H9 (cell line): ENCODE data around the gene SMIM3. TPM values are rescaled to one million over a fixed set of nuclear protein-coding genes. Genes with fewer than 3 reads are reported as not detected.

Source experiments
- DNase-seq: peaks from one replicate; pipeline ENCODE4 v3.0.0-alpha.2; 2017
- H2AFZ ChIP-seq: one replicate; pipeline ENCODE4 v1.6.1; 2013; ENCODE audit warnings: mild to moderate bottlenecking, low read length, control low read depth, moderate library complexity
- H2AK5ac ChIP-seq: 2 replicates; pipeline ENCODE4 v1.6.1; 2013; ENCODE audit warnings: low read length, control low read depth, mixed read lengths; ENCODE audit not compliant: insufficient read length
- H2BK120ac ChIP-seq: one replicate; pipeline ENCODE4 v1.6.1; 2013; ENCODE audit warnings: low read depth, mild to moderate bottlenecking, low read length, control low read depth, inconsistent platforms; ENCODE audit not compliant: poor library complexity, severe bottlenecking
- H2BK12ac ChIP-seq: 2 replicates; pipeline ENCODE4 v1.6.1; 2013; ENCODE audit warnings: low read length, control low read depth, mixed read lengths, low read depth; ENCODE audit not compliant: insufficient read length
- H2BK15ac ChIP-seq: 2 replicates; pipeline ENCODE4 v1.6.1; 2013; ENCODE audit warnings: low read depth, low read length, control low read depth
- H2BK20ac ChIP-seq: one replicate; pipeline ENCODE4 v1.6.1; 2013; ENCODE audit warnings: low read depth, mild to moderate bottlenecking, low read length, control low read depth, inconsistent platforms; ENCODE audit not compliant: poor library complexity, severe bottlenecking
- H2BK5ac ChIP-seq: 2 replicates; pipeline ENCODE4 v1.6.1; 2013; ENCODE audit warnings: low read length, control low read depth, mixed read lengths; ENCODE audit not compliant: insufficient read length
- H3K14ac ChIP-seq: 2 replicates; pipeline ENCODE4 v1.6.1; 2013; ENCODE audit warnings: low read length, control low read depth; ENCODE audit not compliant: insufficient read depth
- H3K18ac ChIP-seq: 2 replicates; pipeline ENCODE4 v1.6.1; 2013; ENCODE audit warnings: low read depth, mild to moderate bottlenecking, mixed read lengths, low read length, control low read depth; ENCODE audit not compliant: insufficient read length
- H3K23ac ChIP-seq: 2 replicates; pipeline ENCODE4 v1.6.1; 2013; ENCODE audit warnings: low read length, control low read depth, mixed read lengths, low read depth; ENCODE audit not compliant: insufficient read length
- H3K23me2 ChIP-seq: 2 replicates; pipeline ENCODE4 v1.6.1; 2013; ENCODE audit warnings: low read depth, mild to moderate bottlenecking, mixed read lengths, low read length, control low read depth; ENCODE audit not compliant: insufficient read length, poor library complexity, severe bottlenecking
- H3K27ac ChIP-seq: 2 replicates; pipeline ENCODE4 v1.5.1; 2013; ENCODE audit warnings: low read length, control low read depth, mixed read lengths, low read depth; ENCODE audit not compliant: insufficient read length
- H3K27me3 ChIP-seq: 2 replicates; pipeline ENCODE4 v1.6.1; 2013; ENCODE audit warnings: low read length, control low read depth, inconsistent platforms; ENCODE audit not compliant: insufficient read depth
- H3K4ac ChIP-seq: 2 replicates; pipeline ENCODE4 v1.6.1; 2013; ENCODE audit warnings: low read depth, mild to moderate bottlenecking, control low read depth, inconsistent platforms, low read length, moderate library complexity
- H3K4me1 ChIP-seq: 2 replicates; pipeline ENCODE4 v1.6.1; 2013; ENCODE audit warnings: low read length, control low read depth, inconsistent platforms; ENCODE audit not compliant: insufficient read depth
- H3K4me2 ChIP-seq: 2 replicates; pipeline ENCODE4 v1.6.1; 2013; ENCODE audit warnings: low read length, control low read depth, mixed read lengths; ENCODE audit not compliant: insufficient read length, insufficient read depth
- H3K56ac ChIP-seq: 2 replicates; pipeline ENCODE4 v1.6.1; 2013; ENCODE audit warnings: low read depth, mild to moderate bottlenecking, mixed read lengths, low read length, control low read depth; ENCODE audit not compliant: insufficient read length
- H3K79me1 ChIP-seq: 2 replicates; pipeline ENCODE4 v1.6.1; 2013; ENCODE audit warnings: low read depth, mild to moderate bottlenecking, moderate library complexity, low read length, control low read depth, inconsistent platforms; ENCODE audit not compliant: insufficient read depth, poor library complexity, severe bottlenecking
- H3K79me2 ChIP-seq: 2 replicates; pipeline ENCODE4 v1.6.1; 2013; ENCODE audit warnings: low read length, control low read depth, inconsistent platforms; ENCODE audit not compliant: insufficient read depth
- H3K9ac ChIP-seq: 2 replicates; pipeline ENCODE4 v1.6.1; 2013; ENCODE audit warnings: low read length, control low read depth, mixed read lengths; ENCODE audit not compliant: insufficient read length; ENCODE audit errors: extremely low read depth
- H3K9me3 ChIP-seq: one replicate; pipeline ENCODE4 v1.6.1; 2013; ENCODE audit warnings: low read depth, low read length, inconsistent platforms; ENCODE audit not compliant: control insufficient read depth
- H3T11ph ChIP-seq: one replicate; pipeline ENCODE4 v1.6.1; 2013; ENCODE audit warnings: mild to moderate bottlenecking, low read length, control low read depth, inconsistent platforms
- H4K20me1 ChIP-seq: one replicate; pipeline ENCODE4 v1.6.1; 2013; ENCODE audit not compliant: control insufficient read depth, insufficient read length, insufficient read depth
- H4K5ac ChIP-seq: 2 replicates; pipeline ENCODE4 v1.6.1; 2013; ENCODE audit warnings: low read depth, mild to moderate bottlenecking, mixed read lengths, low read length, control low read depth; ENCODE audit not compliant: insufficient read length
- H4K8ac ChIP-seq: replicated peaks from 2 replicates; pipeline ENCODE4 v1.6.1; 2013; ENCODE audit warnings: low read length, control low read depth, mixed read lengths, low read depth; ENCODE audit not compliant: insufficient read length
- H4K91ac ChIP-seq: 2 replicates; pipeline ENCODE4 v1.6.1; 2013; ENCODE audit warnings: low read depth, mild to moderate bottlenecking, moderate library complexity, mixed read lengths, low read length, control low read depth; ENCODE audit not compliant: insufficient read length
- H3K27ac Mint-ChIP-seq, 3 experiments: 2 replicates in 2 of 3; 3 replicates in 1 of 3; pipeline ENCODE4 v1.8.0; 2020 to 2021; ENCODE audit warnings: mixed read lengths in 3 of 3, mild to moderate bottlenecking in 1 of 3, moderate library complexity in 1 of 3
- H3K27me3 Mint-ChIP-seq: 2 replicates; pipeline ENCODE4 v1.8.0; 2021; ENCODE audit warnings: low read depth, mild to moderate bottlenecking, moderate library complexity, mixed read lengths
- H3K36me3 Mint-ChIP-seq, 3 experiments: 2 replicates in 2 of 3; 3 replicates in 1 of 3; pipeline ENCODE4 v1.8.0; 2020 to 2021; ENCODE audit warnings: low read depth in 3 of 3, mixed read lengths in 3 of 3; ENCODE audit not compliant: insufficient read depth in 1 of 3
- H3K4me1 Mint-ChIP-seq, 2 experiments: 2 replicates each; pipeline ENCODE4 v1.8.0; 2020; ENCODE audit warnings: mixed read lengths in 2 of 2
- H3K4me3 Mint-ChIP-seq, 2 experiments: 2 replicates in 1 of 2; 3 replicates in 1 of 2; pipeline ENCODE4 v1.8.0; 2020 to 2021; ENCODE audit warnings: mild to moderate bottlenecking in 2 of 2, mixed read lengths in 2 of 2, moderate library complexity in 1 of 2
- H3K9me3 Mint-ChIP-seq, 2 experiments: 2 replicates in 1 of 2; 3 replicates in 1 of 2; pipeline ENCODE4 v1.8.0; 2020; ENCODE audit warnings: mild to moderate bottlenecking in 2 of 2, mixed read lengths in 2 of 2, moderate library complexity in 1 of 2
- WGBS: extraction: QIAGEN DNeasy Blood & Tissue Kit; methylation state at CpG from one replicate; pipeline ENCODE4 v1.1.7; 2013; ENCODE audit warnings: missing lambda C conversion rate, low lambda C conversion rate, mixed read lengths; ENCODE audit not compliant: insufficient read length; ENCODE audit errors: extremely low coverage; 5-methylcytosine and 5-hydroxymethylcytosine counted together
- total RNA-seq: library from RNA; stranded (reverse); gene quantifications from 2 replicates; pipeline ENCODE4 v1.2.1, GENCODE V29; 2021
- TF ChIP-seq, protein P1 (sequence below): fragments of 200-600 bp; sonication (generic); conservative IDR thresholded peaks from 3 replicates; pipeline ENCODE4 v1.8.0; 2021; ENCODE audit warnings: antibody characterized with exemption, mild to moderate bottlenecking

SMIM3 gene
- total RNA-seq, 1 experiment from 2014 or later, result 42.0 TPM

DNA sequence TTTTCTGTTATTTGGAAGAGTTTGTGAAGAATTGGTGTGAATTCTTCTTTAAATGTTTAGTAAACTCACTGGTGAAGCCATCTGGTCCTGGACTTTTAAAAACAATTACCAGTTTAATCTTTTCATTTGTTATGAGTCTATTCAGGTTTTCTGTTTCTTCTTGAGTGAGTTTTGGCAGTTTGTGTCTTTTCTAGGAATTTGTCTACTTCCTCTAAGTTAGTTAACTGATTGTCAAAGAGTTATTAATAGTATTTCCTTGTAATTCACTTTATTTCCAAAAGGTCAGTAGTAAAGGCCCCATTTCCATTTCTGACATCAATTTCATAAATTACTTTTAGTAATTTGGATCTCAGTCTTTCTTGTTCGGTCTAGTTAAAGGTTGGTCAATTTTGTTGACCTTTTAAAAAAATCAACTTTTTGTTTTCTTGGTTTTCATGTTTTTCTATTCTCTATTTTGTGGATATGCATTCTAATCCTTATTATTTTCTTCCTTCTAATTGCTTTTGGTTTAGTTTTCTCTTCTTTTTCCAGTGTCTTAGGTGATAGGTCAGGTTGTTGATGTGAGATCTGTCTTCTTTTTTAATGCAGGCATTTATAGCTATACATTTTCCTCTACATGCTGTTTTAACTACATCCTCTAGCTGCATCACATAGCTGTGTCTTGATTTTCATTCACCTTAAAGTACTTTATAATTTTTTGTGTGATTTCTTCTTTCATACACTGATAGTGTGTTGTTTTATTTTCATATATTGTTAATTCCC is 7.3 kb upstream of the SMIM3 start:
- Histone ChIP-seq H3K14ac (no peak overlapping the region), H3K4ac (no peak overlapping the region), H2BK5ac (no peak overlapping the region), H3K27ac (no peak overlapping the region), H2BK15ac (no peak overlapping the region), H2BK120ac (no peak overlapping the region), H3K18ac (no peak overlapping the region), H3K23ac (no peak overlapping the region), H3K4me2 (no peak overlapping the region), H3K9me3 (no peaks in the 10 kb centered on the region), H2BK12ac (no peak overlapping the region), H3K56ac (no peak overlapping the region), H2AK5ac (no peak overlapping the region), H3K9ac (no peak overlapping the region), H4K20me1 (no peaks in the 10 kb centered on the region), H3K79me2 (no peaks in the 10 kb centered on the region), H4K91ac (no peak overlapping the region), H3K27me3 (no peaks in the 10 kb centered on the region), H3K79me1 (no peaks in the 10 kb centered on the region), H4K8ac (no peak overlapping the region), H2BK20ac (no peak overlapping the region), H3K4me1 (no peaks in the 10 kb centered on the region), H3K23me2 (no peaks in the 10 kb centered on the region), H2AFZ (no peak overlapping the region), H3T11ph (no peak overlapping the region), H4K5ac (no peak overlapping the region)
- TF ChIP-seq, protein P1, sequence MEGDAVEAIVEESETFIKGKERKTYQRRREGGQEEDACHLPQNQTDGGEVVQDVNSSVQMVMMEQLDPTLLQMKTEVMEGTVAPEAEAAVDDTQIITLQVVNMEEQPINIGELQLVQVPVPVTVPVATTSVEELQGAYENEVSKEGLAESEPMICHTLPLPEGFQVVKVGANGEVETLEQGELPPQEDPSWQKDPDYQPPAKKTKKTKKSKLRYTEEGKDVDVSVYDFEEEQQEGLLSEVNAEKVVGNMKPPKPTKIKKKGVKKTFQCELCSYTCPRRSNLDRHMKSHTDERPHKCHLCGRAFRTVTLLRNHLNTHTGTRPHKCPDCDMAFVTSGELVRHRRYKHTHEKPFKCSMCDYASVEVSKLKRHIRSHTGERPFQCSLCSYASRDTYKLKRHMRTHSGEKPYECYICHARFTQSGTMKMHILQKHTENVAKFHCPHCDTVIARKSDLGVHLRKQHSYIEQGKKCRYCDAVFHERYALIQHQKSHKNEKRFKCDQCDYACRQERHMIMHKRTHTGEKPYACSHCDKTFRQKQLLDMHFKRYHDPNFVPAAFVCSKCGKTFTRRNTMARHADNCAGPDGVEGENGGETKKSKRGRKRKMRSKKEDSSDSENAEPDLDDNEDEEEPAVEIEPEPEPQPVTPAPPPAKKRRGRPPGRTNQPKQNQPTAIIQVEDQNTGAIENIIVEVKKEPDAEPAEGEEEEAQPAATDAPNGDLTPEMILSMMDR, result no peak
- Mint-ChIP-seq H3K36me3 (no peaks in the 10 kb centered on the region), H3K9me3 (no peaks in the 10 kb centered on the region), H3K4me3 (no peak overlapping the region), H3K27ac (no peak overlapping the region), H3K27me3 (peaks cover 12% of the 10 kb centered on the region), H3K4me1 (peaks cover 4 to 5% of the 10 kb centered on the region in 2 experiments; a peak in 3 of 4 replicates)
- no CpG with 5 or more reads among the region's 1 CpG for WGBS
- DNase-seq, result no peak
